Transverse colon (tissue), 4 donors: Measurements from ENCODE around the gene CELA3B.
"Not testable (repeated sequence)": the region's sequence is repeated elsewhere in the genome, so short reads cannot be mapped to it uniquely, and the experiment has no call there.

Experiments
- CTCF ChIP-seq, 5 experiments: fragments of 200-600 bp in 3 of 5; fragments of 450-650 bp in 2 of 5; sonication (generic) in 3 of 5; IDR thresholded peaks; 1 replicate in 2 of 5; 2 replicates in 3 of 5; pipeline ENCODE4 v1.5.1; 2016 to 2017; ENCODE audit warnings: antibody characterized with exemption in 5 of 5, inconsistent platforms in 3 of 5, mild to moderate bottlenecking in 2 of 5, moderate library complexity in 1 of 5
- EP300 ChIP-seq: sonication (generic); formaldehyde crosslinking; IDR thresholded peaks from one replicate; pipeline ENCODE4 v1.6.1; 2017; ENCODE audit warnings: antibody characterized with exemption, low read depth
- POLR2A ChIP-seq: fragments of 450-650 bp; IDR thresholded peaks from one replicate; pipeline ENCODE4 v1.6.1; 2016; ENCODE audit warnings: antibody characterized with exemption, mild to moderate bottlenecking, moderate library complexity
- POLR2AphosphoS5 ChIP-seq, 3 donors: sonication (generic); formaldehyde crosslinking; IDR thresholded peaks; one replicate each; pipeline ENCODE4 v1.6.1; 2016; ENCODE audit warnings: antibody characterized with exemption in 3 of 3

GRCh38 chr1:21970523-21970922 lies 6.3 kb upstream of the CELA3B start:
- TF ChIP-seq CTCF (IDR thresholded peaks at IDR 0.05); POLR2AphosphoS5 (IDR thresholded peaks at IDR 0.05); POLR2A; EP300: not testable (repeated sequence)
